Activated CD8-positive, alpha-beta T cell treated with anti-CD3 and anti-CD28 coated beads for 36 hours (primary cell): Measurements from ENCODE around the gene PIK3AP1. TPM values are rescaled to one million over a fixed set of nuclear protein-coding genes. Genes with fewer than 3 reads are reported as not detected.

ENCODE experiments used
- ATAC-seq: fragments of 200-7000 bp; cut with Tn5 transposase; one replicate; pipeline ENCODE4 v1.10.0; 2021; ENCODE audit warnings: mild to moderate bottlenecking, moderate library complexity
- CTCF ChIA-PET: fragments of 350-600 bp; sonication (Branson Sonifier 250); formaldehyde crosslinking; loops from one replicate; lab custom pipeline; 2021; ENCODE audit warnings: antibody characterized with exemption; lab: Charles Lee
- POLR2A ChIA-PET: fragments of 350-600 bp; sonication (Branson Sonifier 250); formaldehyde crosslinking; loops from one replicate; lab custom pipeline; 2021; ENCODE audit warnings: antibody characterized with exemption; lab: Charles Lee
- DNase-seq: peaks from one replicate; pipeline ENCODE4 v3.0.0-alpha.2; 2020
- H3K27ac Mint-ChIP-seq: one replicate; pipeline ENCODE4 v1.8.0; 2021; ENCODE audit warnings: mild to moderate bottlenecking, mixed read lengths
- H3K27me3 Mint-ChIP-seq: one replicate; pipeline ENCODE4 v1.8.0; 2021; ENCODE audit warnings: mixed read lengths
- H3K36me3 Mint-ChIP-seq: one replicate; pipeline ENCODE4 v1.8.0; 2021; ENCODE audit warnings: low read depth, mixed read lengths
- H3K4me1 Mint-ChIP-seq: one replicate; pipeline ENCODE4 v1.8.0; 2021; ENCODE audit warnings: low read depth, mixed read lengths
- H3K4me3 Mint-ChIP-seq: one replicate; pipeline ENCODE4 v1.8.0; 2021; ENCODE audit warnings: mild to moderate bottlenecking, moderate library complexity, mixed read lengths
- H3K9me3 Mint-ChIP-seq: one replicate; pipeline ENCODE4 v1.8.0; 2021; ENCODE audit warnings: mixed read lengths
- intact Hi-C: fragments of 100-400 bp; cut with micrococcal nuclease; formaldehyde crosslinking; loops from one replicate; pipeline ENCODE4 v1.10.0; 2022
- total RNA-seq, 2 experiments: library from RNA; stranded (reverse); gene quantifications; one replicate each; pipeline ENCODE4 v1.2.3, GENCODE V29; 2021
- TF ChIP-seq, protein P1 (sequence below): fragments of 200-600 bp; IDR thresholded peaks from one replicate; pipeline ENCODE4 v1.8.0; 2022; ENCODE audit warnings: antibody characterized with exemption, mild to moderate bottlenecking

The PIK3AP1 gene
- total RNA-seq, 2 experiments from 2014 or later: 4.1 to 4.7 TPM

DNA sequence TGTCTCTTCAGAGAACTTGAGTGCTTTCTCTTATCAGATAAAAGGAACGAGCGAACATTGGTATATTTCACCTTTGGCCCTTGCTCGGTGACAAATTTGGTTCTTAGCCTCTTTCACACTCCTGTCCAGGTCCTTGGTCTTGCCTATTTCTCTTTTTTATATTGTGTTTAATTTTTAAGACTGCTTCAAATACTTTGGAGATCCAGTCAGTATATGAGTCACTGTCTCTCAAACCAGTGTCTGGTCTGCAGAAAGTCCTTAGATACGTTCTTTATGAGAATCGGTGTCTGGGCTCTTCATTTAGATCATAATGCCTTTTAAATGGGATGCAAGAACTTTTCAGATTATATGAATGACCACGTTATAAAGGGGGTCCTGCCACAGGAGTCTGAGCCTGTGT is 55.0 kb downstream of the PIK3AP1 start:
- DNase-seq: no peak
- intact Hi-C loops: no loop called here
- ATAC-seq: no peak
- Mint-ChIP-seq H3K4me1 (peaks cover 10% of the 10 kb centered on the region), H3K36me3 (no peaks in the 10 kb centered on the region), H3K9me3 (no peaks in the 10 kb centered on the region), H3K4me3 (no peak overlapping the region), H3K27me3 (no peaks in the 10 kb centered on the region), H3K27ac (no peak overlapping the region)
- CTCF ChIA-PET: no interaction called here
- TF ChIP-seq, protein P1, sequence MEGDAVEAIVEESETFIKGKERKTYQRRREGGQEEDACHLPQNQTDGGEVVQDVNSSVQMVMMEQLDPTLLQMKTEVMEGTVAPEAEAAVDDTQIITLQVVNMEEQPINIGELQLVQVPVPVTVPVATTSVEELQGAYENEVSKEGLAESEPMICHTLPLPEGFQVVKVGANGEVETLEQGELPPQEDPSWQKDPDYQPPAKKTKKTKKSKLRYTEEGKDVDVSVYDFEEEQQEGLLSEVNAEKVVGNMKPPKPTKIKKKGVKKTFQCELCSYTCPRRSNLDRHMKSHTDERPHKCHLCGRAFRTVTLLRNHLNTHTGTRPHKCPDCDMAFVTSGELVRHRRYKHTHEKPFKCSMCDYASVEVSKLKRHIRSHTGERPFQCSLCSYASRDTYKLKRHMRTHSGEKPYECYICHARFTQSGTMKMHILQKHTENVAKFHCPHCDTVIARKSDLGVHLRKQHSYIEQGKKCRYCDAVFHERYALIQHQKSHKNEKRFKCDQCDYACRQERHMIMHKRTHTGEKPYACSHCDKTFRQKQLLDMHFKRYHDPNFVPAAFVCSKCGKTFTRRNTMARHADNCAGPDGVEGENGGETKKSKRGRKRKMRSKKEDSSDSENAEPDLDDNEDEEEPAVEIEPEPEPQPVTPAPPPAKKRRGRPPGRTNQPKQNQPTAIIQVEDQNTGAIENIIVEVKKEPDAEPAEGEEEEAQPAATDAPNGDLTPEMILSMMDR: no peak
- POLR2A ChIA-PET: no interaction called here

DNA sequence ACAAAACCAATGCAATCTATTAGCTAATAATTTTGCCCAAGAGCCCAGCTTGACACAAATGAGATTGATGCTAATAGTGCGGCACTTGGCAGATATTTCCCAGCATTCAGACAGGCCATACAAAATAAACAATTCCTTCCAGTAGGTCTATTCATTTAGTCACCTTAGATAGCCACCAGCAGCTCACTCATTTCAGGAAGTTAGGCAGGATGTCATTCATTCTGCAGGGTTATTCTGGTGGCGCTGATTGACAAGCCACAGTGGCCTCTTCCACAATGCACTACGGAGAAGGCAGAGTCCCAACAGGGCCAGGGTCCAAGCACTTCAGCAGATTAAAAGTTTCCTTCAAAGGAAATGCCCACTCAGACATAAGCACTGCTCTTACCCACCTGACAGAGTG is 55.8 kb downstream of the PIK3AP1 start:
- TF ChIP-seq, protein P1: no peak
- no peak overlapping the region for H3K4me3 Mint-ChIP-seq
- H3K36me3 Mint-ChIP-seq: no peaks in the 10 kb centered on the region
- intact Hi-C loops: no loop called here
- peaks cover 9% of the 10 kb centered on the region for H3K4me1 Mint-ChIP-seq
- ChIA-PET CTCF (no interaction called here), POLR2A (interaction anchor here (1.5 kb wide), 1 partner anchor 9 kb away, joined by 3 read pairs; no protein-coding TSS in a partner anchor)
- H3K27ac Mint-ChIP-seq: peak overlapping the region; percentile 25
- peak; percentile 82 for ATAC-seq
- no peaks in the 10 kb centered on the region for H3K9me3 Mint-ChIP-seq
- H3K27me3 Mint-ChIP-seq: no peaks in the 10 kb centered on the region
- no peak for DNase-seq

DNA sequence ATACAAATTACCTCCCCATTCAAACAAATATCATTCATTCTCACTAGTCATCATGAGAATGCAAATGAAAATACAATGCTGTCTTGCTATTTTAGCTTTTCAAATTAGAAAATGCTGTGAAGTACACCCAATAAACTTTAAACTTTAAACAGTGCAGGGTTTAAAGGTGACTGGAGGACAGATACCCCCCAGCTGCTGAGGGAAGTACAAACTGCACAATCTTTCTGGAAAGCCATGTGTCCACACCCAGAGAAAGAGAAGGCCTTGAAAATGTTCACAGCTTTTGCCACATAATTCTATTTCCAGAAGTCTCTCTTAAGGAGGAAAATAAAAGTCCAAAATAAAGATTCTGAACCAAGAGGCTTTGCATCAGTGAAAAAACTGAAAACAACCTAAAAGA is 56.5 kb downstream of the PIK3AP1 start:
- CTCF ChIA-PET: interaction anchor here (1.3 kb wide), 1 partner anchor 23 kb away, joined by 3 read pairs; no protein-coding TSS in a partner anchor
- DNase-seq: no peak
- no peaks in the 10 kb centered on the region for H3K9me3 Mint-ChIP-seq
- H3K27ac Mint-ChIP-seq: no peak overlapping the region
- no peak overlapping the region for H3K4me3 Mint-ChIP-seq
- no peak for ATAC-seq
- no peaks in the 10 kb centered on the region for H3K27me3 Mint-ChIP-seq
- intact Hi-C loops: no loop called here
- TF ChIP-seq, protein P1: no peak
- peaks cover 9% of the 10 kb centered on the region for H3K4me1 Mint-ChIP-seq
- POLR2A ChIA-PET: interaction anchor here (1.5 kb wide), 1 partner anchor 10 kb away, joined by 3 read pairs; no protein-coding TSS in a partner anchor
- no peaks in the 10 kb centered on the region for H3K36me3 Mint-ChIP-seq

DNA sequence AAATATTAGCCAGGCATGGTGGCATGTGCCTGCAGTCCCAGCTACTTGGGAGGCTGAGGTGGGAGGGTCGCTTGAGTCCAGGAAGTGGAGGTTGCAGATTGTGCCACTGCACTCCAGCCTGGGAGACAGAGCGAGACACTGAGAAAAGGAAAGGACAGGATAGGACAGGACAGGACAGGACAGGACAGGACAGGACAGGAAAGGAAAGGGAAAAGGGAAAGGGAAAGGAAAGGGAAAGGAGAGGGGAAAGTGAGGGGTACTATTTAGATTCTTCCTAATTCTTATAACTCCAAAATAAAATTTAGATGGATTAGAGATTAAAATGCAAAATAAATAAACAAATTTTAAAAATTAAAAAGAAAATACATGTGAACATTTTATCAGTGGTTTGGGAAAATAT is 58.7 kb downstream of the PIK3AP1 start:
- no peaks in the 10 kb centered on the region for H3K9me3 Mint-ChIP-seq
- POLR2A ChIA-PET: no interaction called here
- ATAC-seq: no peak
- H3K4me1 Mint-ChIP-seq: peaks cover 13% of the 10 kb centered on the region
- H3K4me3 Mint-ChIP-seq: no peak overlapping the region
- intact Hi-C loops: no loop called here
- H3K36me3 Mint-ChIP-seq: no peaks in the 10 kb centered on the region
- CTCF ChIA-PET: no interaction called here
- TF ChIP-seq, protein P1: no peak
- DNase-seq: no peak
- H3K27me3 Mint-ChIP-seq: no peaks in the 10 kb centered on the region
- H3K27ac Mint-ChIP-seq: no peak overlapping the region

DNA sequence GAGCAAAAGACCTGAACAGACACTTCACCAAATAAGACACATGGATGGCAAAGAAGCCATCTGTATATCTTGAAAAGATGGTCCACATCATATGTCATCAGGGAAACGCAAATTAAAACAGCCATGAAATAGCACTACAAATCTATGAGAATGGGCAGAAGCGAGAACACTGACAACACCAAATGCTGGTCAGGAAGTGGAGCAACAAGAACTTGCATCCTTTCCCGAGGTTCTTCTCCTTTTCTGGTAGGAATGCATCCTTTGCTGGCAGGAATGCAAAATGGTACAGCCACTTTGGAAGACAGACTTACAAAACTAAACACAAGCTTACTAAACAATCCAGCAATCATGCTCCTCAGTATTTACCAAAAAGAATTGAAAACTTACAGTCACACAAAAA is 60.0 kb downstream of the PIK3AP1 start:
- Mint-ChIP-seq H3K9me3 (no peaks in the 10 kb centered on the region), H3K36me3 (peaks cover 2% of the 10 kb centered on the region), H3K27me3 (no peaks in the 10 kb centered on the region), H3K27ac (no peak overlapping the region), H3K4me1 (peaks cover 19% of the 10 kb centered on the region), H3K4me3 (no peak overlapping the region)
- no peak for ATAC-seq
- TF ChIP-seq, protein P1: no peak
- intact Hi-C loops: no loop called here
- CTCF ChIA-PET: no interaction called here
- POLR2A ChIA-PET: no interaction called here
- no peak for DNase-seq
